ENCODE results near the gene FBXO2. TPM values are rescaled to one million over a fixed set of nuclear protein-coding genes. Genes with fewer than 3 reads are reported as not detected.
"Not testable (repeated sequence)": the region's sequence is repeated elsewhere in the genome, so short reads cannot be mapped to it uniquely, and the experiment has no call there.

FBXO2 gene
- total and polyA plus RNA-seq, 3 experiments from 2014 or later: 1.8 to 4.6 (median 2.0) TPM

- H3K4me1 ChIP-seq (ENCODE audit: insufficient read depth, low read length); H3K27me3 ChIP-seq (ENCODE audit: insufficient read depth, low read length, poor library complexity, severe bottlenecking); H3K4me3 ChIP-seq (ENCODE audit: low read length); H3K36me3 ChIP-seq (ENCODE audit: insufficient read depth, low read length); H3K9me3 Mint-ChIP-seq; H3K4me3 Mint-ChIP-seq; H3K36me3 Mint-ChIP-seq; H3K9me3 ChIP-seq (ENCODE audit: low read length); H3K27ac Mint-ChIP-seq; DNase-seq; CTCF ChIA-PET; POLR2A ChIA-PET; H3K4me1 Mint-ChIP-seq; H3K27ac ChIP-seq (ENCODE audit: low read depth, low read length): not testable (repeated sequence)
- peaks cover 7 to 13% of the 10 kb centered on the region in 2 donors for H3K27me3 Mint-ChIP-seq
These were observed 45.6 kb downstream of the FBXO2 start for GRCh38 chr1:11608596-11609130.

GRCh38 chr1:11606775-11607174 lies 47.5 kb downstream of the FBXO2 start:
- Mint-ChIP-seq H3K27ac (no peak overlapping the region), H3K9me3 (peaks cover 0 to 3% (median 0%) of the 10 kb centered on the region in 5 donors), H3K4me3 (no peak overlapping the region)

DNA sequence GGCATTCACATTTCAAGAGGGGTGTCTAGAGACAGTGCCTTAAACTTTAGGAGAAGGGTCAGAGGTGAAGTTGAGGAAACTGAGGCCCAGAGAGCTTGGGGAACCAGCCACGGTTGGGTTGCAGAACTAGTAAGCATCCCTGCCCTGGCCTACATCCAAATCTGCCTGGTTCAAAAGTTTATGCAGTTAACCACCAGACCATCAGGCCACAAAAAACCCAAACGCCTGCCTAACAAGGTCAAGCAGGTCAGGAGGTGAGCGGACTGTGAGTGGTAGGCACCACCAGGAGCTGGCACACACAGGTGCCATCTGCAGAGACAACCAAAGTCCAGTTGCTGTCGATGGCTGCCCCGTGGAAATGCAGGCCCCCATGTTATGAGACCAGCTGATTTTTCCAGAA lies 51.2 kb downstream of the FBXO2 start:
- CTCF ChIA-PET: no interaction called here
- Mint-ChIP-seq H3K27me3 (peaks cover 11 to 37% of the 10 kb centered on the region in 2 donors), H3K27ac (peak overlapping the region in 1 of 8 donors; percentile 50), H3K4me3 (no peak overlapping the region), H3K9me3 (peaks cover 0 to 3% (median 0%) of the 10 kb centered on the region in 5 donors), H3K36me3 (no peaks in the 10 kb centered on the region), H3K4me1 (no peaks in the 10 kb centered on the region)
- no peaks in the 10 kb centered on the region for H3K36me3 ChIP-seq (ENCODE audit: insufficient read depth, low read length)
- no peak overlapping the region for H3K4me3 ChIP-seq (ENCODE audit: low read length)
- H3K4me1 ChIP-seq (ENCODE audit: insufficient read depth, low read length): no peaks in the 10 kb centered on the region
- H3K9me3 ChIP-seq (ENCODE audit: low read length): no peaks in the 10 kb centered on the region
- POLR2A ChIA-PET: no interaction called here
- H3K27me3 ChIP-seq (ENCODE audit: insufficient read depth, low read length, poor library complexity, severe bottlenecking): no peaks in the 10 kb centered on the region
- no peak for DNase-seq
- no peak overlapping the region for H3K27ac ChIP-seq (ENCODE audit: low read depth, low read length)

More at GRCh38 chr1:11606775-11607174, 47.5 kb downstream of the FBXO2 start:
- ChIA-PET CTCF (no interaction called here), POLR2A (interaction anchor here (0.6 kb wide), 1 partner anchor 187 kb away, joined by 3 read pairs; no protein-coding TSS in a partner anchor)
- DNase-seq: no peak
- Histone ChIP-seq H3K4me1 (ENCODE audit: insufficient read depth, low read length) (no peaks in the 10 kb centered on the region), H3K4me3 (ENCODE audit: low read length) (no peak overlapping the region), H3K9me3 (ENCODE audit: low read length) (no peaks in the 10 kb centered on the region), H3K36me3 (ENCODE audit: insufficient read depth, low read length) (no peaks in the 10 kb centered on the region), H3K27me3 (ENCODE audit: insufficient read depth, low read length, poor library complexity, severe bottlenecking) (no peaks in the 10 kb centered on the region), H3K27ac (ENCODE audit: low read depth, low read length) (no peak overlapping the region)
- no peaks in the 10 kb centered on the region for H3K4me1 Mint-ChIP-seq
- peaks cover 13 to 19% of the 10 kb centered on the region in 2 donors for H3K27me3 Mint-ChIP-seq
- H3K36me3 Mint-ChIP-seq: no peaks in the 10 kb centered on the region

GRCh38 chr1:11602424-11602823 lies 51.8 kb downstream of the FBXO2 start:
- Mint-ChIP-seq H3K36me3 (no peaks in the 10 kb centered on the region), H3K4me1 (no peaks in the 10 kb centered on the region), H3K4me3 (no peak overlapping the region), H3K9me3 (peaks cover 0 to 3% (median 0%) of the 10 kb centered on the region in 5 donors), H3K27me3 (peaks cover 15 to 38% of the 10 kb centered on the region in 2 donors), H3K27ac (peak overlapping the region in 1 of 8 donors; percentile 50)
- H3K4me3 ChIP-seq (ENCODE audit: low read length): no peak overlapping the region
- no peaks in the 10 kb centered on the region for H3K36me3 ChIP-seq (ENCODE audit: insufficient read depth, low read length)
- no peak for DNase-seq
- H3K4me1 ChIP-seq (ENCODE audit: insufficient read depth, low read length): no peaks in the 10 kb centered on the region
- CTCF ChIA-PET: no interaction called here
- no peaks in the 10 kb centered on the region for H3K27me3 ChIP-seq (ENCODE audit: insufficient read depth, low read length, poor library complexity, severe bottlenecking)
- H3K9me3 ChIP-seq (ENCODE audit: low read length): no peaks in the 10 kb centered on the region
- H3K27ac ChIP-seq (ENCODE audit: low read depth, low read length): no peak overlapping the region
- POLR2A ChIA-PET: no interaction called here

GRCh38 chr1:11600836-11601235 lies 53.4 kb downstream of the FBXO2 start:
- no peak overlapping the region for H3K27ac Mint-ChIP-seq
- Histone ChIP-seq H3K4me3 (ENCODE audit: low read length) (no peak overlapping the region), H3K4me1 (ENCODE audit: insufficient read depth, low read length) (no peaks in the 10 kb centered on the region), H3K9me3 (ENCODE audit: low read length) (no peaks in the 10 kb centered on the region), H3K27me3 (ENCODE audit: insufficient read depth, low read length, poor library complexity, severe bottlenecking) (no peaks in the 10 kb centered on the region), H3K36me3 (ENCODE audit: insufficient read depth, low read length) (no peaks in the 10 kb centered on the region), H3K27ac (ENCODE audit: low read depth, low read length) (no peak overlapping the region)
- CTCF ChIA-PET: no interaction called here
- H3K36me3 Mint-ChIP-seq: no peaks in the 10 kb centered on the region
- H3K4me3 Mint-ChIP-seq: no peak overlapping the region
- peaks cover 15 to 46% of the 10 kb centered on the region in 2 donors for H3K27me3 Mint-ChIP-seq
- H3K9me3 Mint-ChIP-seq: no peaks in the 10 kb centered on the region
- POLR2A ChIA-PET: no interaction called here
- H3K4me1 Mint-ChIP-seq: no peaks in the 10 kb centered on the region
- DNase-seq: no peak

GRCh38 chr1:11599891-11600576 lies 54.2 kb downstream of the FBXO2 start:
- no peaks in the 10 kb centered on the region for H3K9me3 ChIP-seq (ENCODE audit: low read length)
- Mint-ChIP-seq H3K4me1 (no peaks in the 10 kb centered on the region), H3K4me3 (no peak overlapping the region), H3K36me3 (no peaks in the 10 kb centered on the region), H3K27ac (no peak overlapping the region), H3K27me3 (peaks cover 13 to 51% of the 10 kb centered on the region in 2 donors), H3K9me3 (no peaks in the 10 kb centered on the region)
- DNase-seq: no peak
- H3K27me3 ChIP-seq (ENCODE audit: insufficient read depth, low read length, poor library complexity, severe bottlenecking): no peaks in the 10 kb centered on the region
- ChIA-PET POLR2A (no interaction called here), CTCF (no interaction called here)
- no peak overlapping the region for H3K27ac ChIP-seq (ENCODE audit: low read depth, low read length)
- no peak overlapping the region for H3K4me3 ChIP-seq (ENCODE audit: low read length)
- no peaks in the 10 kb centered on the region for H3K4me1 ChIP-seq (ENCODE audit: insufficient read depth, low read length)
- H3K36me3 ChIP-seq (ENCODE audit: insufficient read depth, low read length): no peaks in the 10 kb centered on the region

- POLR2A ChIA-PET: no interaction called here
- no peak overlapping the region for H3K27ac Mint-ChIP-seq
- no peak overlapping the region for H3K4me3 Mint-ChIP-seq
- Histone ChIP-seq H3K4me3 (ENCODE audit: low read length) (no peak overlapping the region), H3K27me3 (ENCODE audit: insufficient read depth, low read length, poor library complexity, severe bottlenecking) (no peaks in the 10 kb centered on the region), H3K36me3 (ENCODE audit: insufficient read depth, low read length) (no peaks in the 10 kb centered on the region), H3K27ac (ENCODE audit: low read depth, low read length) (no peak overlapping the region), H3K9me3 (ENCODE audit: low read length) (no peaks in the 10 kb centered on the region), H3K4me1 (ENCODE audit: insufficient read depth, low read length) (no peaks in the 10 kb centered on the region)
- DNase-seq: no peak
- no peaks in the 10 kb centered on the region for H3K4me1 Mint-ChIP-seq
- H3K9me3 Mint-ChIP-seq: no peaks in the 10 kb centered on the region
- no peaks in the 10 kb centered on the region for H3K36me3 Mint-ChIP-seq
- peaks cover 14 to 53% of the 10 kb centered on the region in 2 donors for H3K27me3 Mint-ChIP-seq
- CTCF ChIA-PET: no interaction called here
These were observed 55.8 kb downstream of the FBXO2 start for GRCh38 chr1:11598461-11598860.

Measured in CD8-positive, alpha-beta memory T cell (primary cell).